Right kidney (tissue), 1 donor: ENCODE data around the gene ECM1.

Experiments
- DNase-seq: peaks from one replicate; pipeline ENCODE4 v3.0.0-alpha.2; 2016

The ECM1 gene

DNA sequence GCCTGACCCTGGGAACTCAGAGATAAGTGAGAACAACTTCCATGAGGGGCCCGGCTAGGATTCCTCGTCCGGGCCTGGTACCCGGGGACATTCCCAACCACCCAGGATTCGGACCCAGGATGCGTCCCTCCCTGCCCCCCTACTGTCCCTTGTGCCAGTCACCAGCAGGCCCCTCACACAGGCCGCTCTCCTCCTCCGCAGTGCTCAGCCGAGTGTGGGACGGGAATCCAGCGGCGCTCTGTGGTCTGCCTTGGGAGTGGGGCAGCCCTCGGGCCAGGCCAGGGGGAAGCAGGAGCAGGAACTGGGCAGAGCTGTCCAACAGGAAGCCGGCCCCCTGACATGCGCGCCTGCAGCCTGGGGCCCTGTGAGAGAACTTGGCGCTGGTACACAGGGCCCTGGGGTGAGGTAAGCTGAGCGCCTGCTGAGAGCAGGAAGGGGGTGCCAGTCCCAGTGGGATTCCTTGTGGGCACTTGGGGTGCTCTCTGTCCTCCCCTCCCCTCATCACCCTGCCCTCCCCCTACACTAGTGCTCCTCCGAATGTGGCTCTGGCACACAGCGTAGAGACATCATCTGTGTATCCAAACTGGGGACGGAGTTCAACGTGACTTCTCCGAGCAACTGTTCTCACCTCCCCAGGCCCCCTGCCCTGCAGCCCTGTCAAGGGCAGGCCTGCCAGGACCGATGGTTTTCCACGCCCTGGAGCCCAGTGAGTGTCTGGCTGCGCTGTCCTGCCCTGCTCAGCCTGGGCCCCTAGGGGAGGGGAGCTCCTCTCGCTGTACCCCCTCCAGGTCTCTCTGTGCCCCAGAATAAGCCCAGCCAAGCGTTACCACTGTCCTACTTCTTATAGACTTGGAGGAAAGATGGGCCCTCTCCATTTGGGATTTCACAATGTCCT, 51.1 kb downstream of the ECM1 start:
- DNase-seq, result no peak

DNA sequence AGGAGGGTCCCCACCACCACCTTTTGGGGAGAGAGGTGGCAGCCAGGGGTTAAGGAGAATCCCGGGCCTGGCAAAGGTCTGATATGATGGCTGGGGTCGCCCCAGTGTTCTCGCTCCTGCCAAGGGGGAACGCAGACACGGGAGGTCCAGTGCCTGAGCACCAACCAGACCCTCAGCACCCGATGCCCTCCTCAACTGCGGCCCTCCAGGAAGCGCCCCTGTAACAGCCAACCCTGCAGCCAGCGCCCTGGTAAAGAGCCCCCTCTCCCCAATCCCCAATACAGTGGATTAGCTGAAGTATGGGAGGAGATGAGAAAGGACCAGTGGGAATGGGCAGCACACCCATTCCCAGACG, 51.7 kb downstream of the ECM1 start:
- DNase-seq, result no peak

DNA sequence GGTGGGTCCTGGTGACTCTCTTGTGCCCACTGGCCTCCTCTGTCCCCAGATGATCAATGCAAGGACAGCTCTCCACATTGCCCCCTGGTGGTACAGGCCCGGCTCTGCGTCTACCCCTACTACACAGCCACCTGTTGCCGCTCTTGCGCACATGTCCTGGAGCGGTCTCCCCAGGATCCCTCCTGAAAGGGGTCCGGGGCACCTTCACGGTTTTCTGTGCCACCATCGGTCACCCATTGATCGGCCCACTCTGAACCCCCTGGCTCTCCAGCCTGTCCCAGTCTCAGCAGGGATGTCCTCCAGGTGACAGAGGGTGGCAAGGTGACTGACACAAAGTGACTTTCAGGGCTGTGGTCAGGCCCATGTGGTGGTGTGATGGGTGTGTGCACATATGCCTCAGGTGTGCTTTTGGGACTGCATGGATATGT, 52.1 kb downstream of the ECM1 start:
- DNase-seq, result peak; percentile 64

DNA sequence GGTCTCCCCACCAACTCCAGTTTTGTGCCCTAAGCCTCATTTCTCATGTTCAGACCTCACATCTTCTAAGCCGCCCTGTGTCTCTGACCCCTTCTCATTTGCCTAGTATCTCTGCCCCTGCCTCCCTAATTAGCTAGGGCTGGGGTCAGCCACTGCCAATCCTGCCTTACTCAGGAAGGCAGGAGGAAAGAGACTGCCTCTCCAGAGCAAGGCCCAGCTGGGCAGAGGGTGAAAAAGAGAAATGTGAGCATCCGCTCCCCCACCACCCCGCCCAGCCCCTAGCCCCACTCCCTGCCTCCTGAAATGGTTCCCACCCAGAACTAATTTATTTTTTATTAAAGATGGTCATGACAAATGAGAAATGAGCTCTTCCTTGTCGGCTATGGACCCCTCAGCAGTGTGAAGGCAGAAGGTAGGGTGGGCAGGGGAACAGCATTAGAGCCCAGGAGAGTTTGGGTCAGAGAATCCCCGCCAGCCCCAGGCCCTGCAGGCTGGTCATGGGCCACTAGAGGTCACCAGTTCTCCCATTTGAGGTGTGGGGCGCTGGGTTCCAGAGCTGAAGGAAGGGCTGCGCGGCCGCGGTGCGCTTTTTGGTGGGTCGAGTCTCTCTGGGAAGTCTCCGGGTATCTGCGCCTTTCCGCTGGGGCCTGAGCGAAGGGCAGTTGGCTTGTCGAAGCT, 52.8 kb downstream of the ECM1 start:
- no peak for DNase-seq

DNA sequence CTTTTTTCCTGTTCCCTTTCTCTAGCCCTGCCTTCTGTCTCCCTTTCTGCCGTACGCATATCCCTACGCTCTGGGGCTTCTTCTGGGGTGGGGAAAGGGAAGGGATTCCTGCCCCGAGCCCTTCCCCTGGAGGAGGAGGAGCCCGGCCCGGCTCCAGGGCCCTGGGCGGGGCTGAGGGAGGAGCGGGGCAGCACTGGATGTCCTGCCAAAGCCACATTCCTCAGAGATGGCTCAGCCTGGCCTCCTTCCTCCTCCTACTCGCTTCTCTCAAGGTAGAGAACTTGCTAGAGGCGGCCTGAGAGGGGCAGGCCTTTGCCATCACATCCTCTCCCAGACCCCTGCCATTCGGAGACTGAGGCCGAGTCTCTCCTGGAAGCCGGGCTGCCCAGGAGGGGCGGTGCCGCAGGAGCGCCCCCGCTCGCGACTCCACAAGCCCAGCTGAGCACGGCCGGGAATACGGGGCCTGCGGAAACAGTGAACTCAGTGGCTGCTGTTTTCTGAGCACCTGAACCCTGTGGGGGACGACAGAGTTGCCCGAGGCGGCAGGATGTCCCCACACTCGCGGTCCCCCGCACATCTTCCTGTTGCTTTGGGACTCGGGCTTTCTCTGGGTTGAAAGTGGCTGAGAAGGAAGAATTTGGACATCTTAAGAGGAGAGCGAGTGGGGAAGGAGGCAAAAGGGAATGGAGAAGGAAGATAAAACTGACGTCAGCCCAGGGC, 53.5 kb downstream of the ECM1 start:
- peak; percentile 98 for DNase-seq

DNA sequence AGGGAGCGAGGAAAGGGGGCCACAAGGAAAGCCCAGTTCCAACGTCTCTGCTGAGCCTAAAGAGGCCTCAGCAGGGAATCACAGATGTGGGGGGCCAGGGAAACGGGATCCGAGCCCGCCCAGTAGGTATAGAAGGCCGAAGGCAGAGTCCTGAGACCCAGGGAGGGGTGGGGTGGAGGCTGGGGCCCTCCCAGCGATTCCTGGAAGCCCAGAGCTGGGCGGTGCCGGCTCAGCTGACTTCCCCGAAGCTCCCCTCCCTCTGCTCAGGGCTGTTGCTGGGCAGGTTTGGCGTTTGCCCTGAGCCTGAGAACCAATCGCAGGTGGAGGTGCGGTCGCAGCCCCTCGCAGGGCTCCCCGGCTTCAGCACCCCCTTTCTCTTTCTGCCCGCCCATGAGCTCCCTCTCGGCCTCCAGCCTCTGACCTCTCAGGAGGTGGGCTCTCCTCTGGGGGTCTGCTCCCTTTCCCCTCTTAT, 54.1 kb downstream of the ECM1 start:
- no peak for DNase-seq

DNA sequence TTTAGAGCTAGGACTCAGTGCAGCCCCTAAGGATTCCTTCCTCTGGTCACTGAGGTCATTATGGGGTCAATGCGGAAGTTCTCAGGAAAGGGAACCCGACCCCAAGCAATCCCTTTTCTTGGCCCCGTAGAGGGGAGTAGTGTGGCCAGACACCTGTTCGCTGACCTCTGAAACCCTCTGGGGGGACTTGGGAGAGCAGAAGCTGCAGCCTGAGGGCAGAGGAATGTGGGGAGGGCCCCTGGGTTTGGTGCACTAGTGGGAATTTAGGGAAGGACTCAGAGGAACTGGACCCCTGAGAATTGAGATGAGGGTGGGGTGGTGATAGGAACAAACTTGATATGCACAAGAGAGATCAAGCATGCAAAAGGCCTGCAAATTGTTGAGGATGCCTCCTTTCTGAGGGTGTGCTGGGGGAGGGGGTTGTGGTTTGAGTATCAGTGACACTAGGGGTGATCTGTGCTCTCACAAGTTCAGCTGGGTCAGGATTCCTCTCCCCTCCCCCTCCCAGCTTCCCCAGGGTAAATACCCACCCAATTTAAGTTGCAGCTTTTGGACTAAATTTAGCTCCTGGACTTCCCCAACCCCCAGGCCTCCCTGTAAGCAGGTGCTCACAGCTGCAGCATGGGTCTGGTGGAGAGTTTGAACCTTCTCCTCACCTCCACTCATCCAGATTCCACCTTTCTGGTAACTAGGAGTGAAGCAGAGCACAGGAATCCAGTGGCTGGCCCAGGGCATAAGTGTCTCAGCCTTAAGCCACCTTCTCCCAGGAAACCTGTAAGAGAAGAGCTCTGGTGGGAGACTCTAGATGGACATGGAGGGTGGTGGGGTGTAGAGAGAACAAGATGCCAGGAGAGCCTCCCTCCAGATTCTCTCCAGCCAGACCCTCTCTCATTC, 54.8 kb downstream of the ECM1 start:
- no peak for DNase-seq
